ENCODE measurements around the gene PPP1R16B. TPM values are rescaled to one million over a fixed set of nuclear protein-coding genes. Genes with fewer than 3 reads are reported as not detected.

PPP1R16B gene
- 5.3 TPM for total RNA-seq (ENCODE audit: unreplicated experiment)
- long read RNA-seq: 0 reads

GRCh38 chr20:38805502-38805957 lies at the start of gene PPP1R16B:
TSS of gene PPP1R16B (plus strand) at chr20:38805697. CDS start at chr20:38835926, 30,229 bp downstream.
- Mint-ChIP-seq H3K9me3 (ENCODE audit: unreplicated experiment) (peaks cover 6% of the 10 kb centered on the region), H3K27me3 (ENCODE audit: unreplicated experiment) (peaks cover 2% of the 10 kb centered on the region), H3K4me1 (ENCODE audit: low read depth, unreplicated experiment) (peaks cover 22% of the 10 kb centered on the region), H3K36me3 (ENCODE audit: unreplicated experiment) (no peaks in the 10 kb centered on the region), H3K27ac (ENCODE audit: unreplicated experiment) (peak within 1 kb of the TSS; percentile 8), H3K4me3 (ENCODE audit: unreplicated experiment) (peak within 1 kb of the TSS; percentile 74)
- peak; percentile 71 for DNase-seq
- TF ChIP-seq CTCF (IDR thresholded peaks at IDR 0.05; ENCODE audit: partially characterized antibody, unreplicated experiment): no peak

DNA sequence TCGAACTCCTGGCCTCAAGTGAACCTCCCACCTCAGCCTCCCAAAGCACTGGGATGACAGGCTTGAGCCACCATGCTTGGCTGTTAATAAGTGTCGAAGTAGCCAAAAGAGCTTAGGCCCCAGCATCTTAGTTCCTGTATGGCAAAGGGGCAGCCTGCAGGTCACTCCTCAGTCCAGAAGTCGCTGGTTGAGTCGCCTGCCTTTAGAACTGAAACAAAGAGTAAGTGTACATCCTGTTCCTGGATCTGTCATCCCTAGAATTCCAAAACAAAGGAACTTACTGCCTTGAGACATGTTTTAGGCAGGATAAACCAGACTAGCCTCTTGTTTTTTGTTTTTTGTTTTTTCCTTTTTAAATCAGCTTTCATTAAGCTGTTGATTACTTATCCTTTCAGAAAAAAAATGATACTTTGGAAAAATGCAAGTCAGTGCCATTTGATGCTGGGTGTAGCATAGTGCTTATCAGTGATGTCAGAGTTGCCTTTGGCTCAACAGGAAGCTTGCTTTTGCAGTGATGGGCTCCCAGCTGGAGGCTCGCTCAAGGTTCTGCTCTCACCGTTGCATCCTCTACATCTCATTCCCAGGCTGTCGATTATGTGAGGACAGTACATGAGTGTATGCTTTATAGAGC lies 48.2 kb upstream of the PPP1R16B start:
- no peak for DNase-seq
- H3K27ac Mint-ChIP-seq (ENCODE audit: unreplicated experiment): no peak overlapping the region
- H3K27me3 Mint-ChIP-seq (ENCODE audit: unreplicated experiment): peaks cover 3% of the 10 kb centered on the region
- no peak for TF ChIP-seq CTCF (IDR thresholded peaks at IDR 0.05; ENCODE audit: partially characterized antibody, unreplicated experiment)
- H3K4me3 Mint-ChIP-seq (ENCODE audit: unreplicated experiment): no peak overlapping the region
- H3K9me3 Mint-ChIP-seq (ENCODE audit: unreplicated experiment): no peaks in the 10 kb centered on the region
- H3K4me1 Mint-ChIP-seq (ENCODE audit: low read depth, unreplicated experiment): peaks cover 16% of the 10 kb centered on the region
- peaks cover 20% of the 10 kb centered on the region for H3K36me3 Mint-ChIP-seq (ENCODE audit: unreplicated experiment)

DNA sequence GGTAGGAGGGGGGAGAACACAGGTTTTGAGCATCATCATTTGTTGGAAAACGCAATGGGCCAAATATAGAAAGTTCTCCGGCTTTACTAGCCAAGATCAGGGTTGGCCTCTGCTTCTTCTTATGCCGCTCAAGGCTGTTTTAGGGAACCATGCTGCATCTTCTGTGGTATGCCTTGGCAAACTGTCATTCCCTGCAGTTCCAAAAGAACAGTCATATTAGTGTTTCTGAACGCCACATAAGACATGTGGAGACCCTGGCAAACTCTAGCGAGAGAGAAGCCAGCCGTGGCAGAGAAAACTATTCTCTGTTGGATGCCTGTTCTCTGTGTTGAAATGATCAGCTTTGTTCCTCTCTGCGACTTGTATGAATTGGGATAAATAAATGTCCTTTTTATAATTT lies 46.4 kb upstream of the PPP1R16B start:
- Mint-ChIP-seq H3K4me3 (ENCODE audit: unreplicated experiment) (no peak overlapping the region), H3K4me1 (ENCODE audit: low read depth, unreplicated experiment) (peaks cover 11% of the 10 kb centered on the region), H3K9me3 (ENCODE audit: unreplicated experiment) (no peaks in the 10 kb centered on the region), H3K36me3 (ENCODE audit: unreplicated experiment) (peaks cover 20% of the 10 kb centered on the region), H3K27ac (ENCODE audit: unreplicated experiment) (no peak overlapping the region), H3K27me3 (ENCODE audit: unreplicated experiment) (peaks cover 6% of the 10 kb centered on the region)
- TF ChIP-seq CTCF (IDR thresholded peaks at IDR 0.05; ENCODE audit: partially characterized antibody, unreplicated experiment): no peak
- DNase-seq: no peak

DNA sequence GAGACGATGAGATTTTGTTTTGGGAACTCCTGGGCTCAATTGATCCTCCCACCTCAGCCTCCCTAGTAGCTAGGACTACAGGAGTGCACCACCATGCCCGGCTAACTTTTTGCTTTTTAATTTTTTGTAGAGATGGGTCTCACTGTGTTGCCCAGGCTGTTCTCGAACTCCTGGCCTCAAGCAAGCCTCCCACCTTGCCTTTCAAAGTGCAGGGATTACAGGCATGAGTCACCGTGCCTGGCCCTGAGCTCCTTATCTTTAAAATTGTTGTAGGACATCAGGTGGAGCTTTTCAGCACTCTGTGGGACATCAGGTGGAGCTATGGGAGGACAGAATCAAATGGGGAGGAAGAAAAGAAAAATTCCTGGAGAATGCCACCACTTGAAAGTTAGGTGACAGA lies 44.5 kb upstream of the PPP1R16B start:
- no peak overlapping the region for H3K27ac Mint-ChIP-seq (ENCODE audit: unreplicated experiment)
- no peak overlapping the region for H3K4me3 Mint-ChIP-seq (ENCODE audit: unreplicated experiment)
- peaks cover under 1% of the 10 kb centered on the region for H3K4me1 Mint-ChIP-seq (ENCODE audit: low read depth, unreplicated experiment)
- H3K27me3 Mint-ChIP-seq (ENCODE audit: unreplicated experiment): peaks cover 3% of the 10 kb centered on the region
- no peak for TF ChIP-seq CTCF (IDR thresholded peaks at IDR 0.05; ENCODE audit: partially characterized antibody, unreplicated experiment)
- no peak for DNase-seq
- H3K36me3 Mint-ChIP-seq (ENCODE audit: unreplicated experiment): peaks cover 13% of the 10 kb centered on the region
- H3K9me3 Mint-ChIP-seq (ENCODE audit: unreplicated experiment): no peaks in the 10 kb centered on the region

DNA sequence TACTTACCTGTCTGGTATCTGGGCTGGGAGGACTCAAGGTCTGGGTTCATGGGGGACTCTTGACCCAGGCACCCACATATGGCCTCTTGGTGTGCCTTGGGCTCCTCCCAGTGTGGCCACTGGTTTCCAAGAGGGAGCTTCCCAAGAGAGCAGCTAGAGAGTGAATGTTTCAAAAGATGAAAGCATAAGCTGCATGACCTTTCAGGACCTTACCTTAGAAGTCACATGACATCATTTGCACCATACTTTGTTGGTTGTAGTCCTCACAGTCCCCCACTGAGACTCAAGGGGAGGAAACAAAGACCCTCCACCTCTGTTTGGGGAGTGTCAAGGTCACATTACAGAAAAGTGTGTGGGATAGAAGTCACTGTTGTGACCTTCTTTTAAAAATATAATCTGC lies 43.3 kb upstream of the PPP1R16B start:
- Mint-ChIP-seq H3K9me3 (ENCODE audit: unreplicated experiment) (no peaks in the 10 kb centered on the region), H3K27me3 (ENCODE audit: unreplicated experiment) (peaks cover 3% of the 10 kb centered on the region), H3K4me3 (ENCODE audit: unreplicated experiment) (no peak overlapping the region), H3K27ac (ENCODE audit: unreplicated experiment) (no peak overlapping the region), H3K36me3 (ENCODE audit: unreplicated experiment) (peaks cover 13% of the 10 kb centered on the region), H3K4me1 (ENCODE audit: low read depth, unreplicated experiment) (no peaks in the 10 kb centered on the region)
- TF ChIP-seq CTCF (IDR thresholded peaks at IDR 0.05; ENCODE audit: partially characterized antibody, unreplicated experiment): no peak
- DNase-seq: no peak
